GM12865 (cell line): Measurements from ENCODE around the gene FHIT.

Experiments
- DNase-seq: peaks from one replicate; pipeline ENCODE4 v3.0.0; 2010; ENCODE audit warnings: low read depth
- H3K4me3 ChIP-seq: 2 replicates; pipeline ENCODE4 v1.5.1; 2011; ENCODE audit warnings: mild to moderate bottlenecking, low read depth, low read length, control low read depth
- TF ChIP-seq, protein P1 (sequence below): IDR thresholded peaks from 2 replicates; pipeline ENCODE4 v1.5.1; 2011; ENCODE audit warnings: low read length, control low read depth, low read depth, inconsistent platforms; ENCODE audit not compliant: insufficient read depth; ENCODE audit errors: missing control alignments

Gene FHIT

DNA sequence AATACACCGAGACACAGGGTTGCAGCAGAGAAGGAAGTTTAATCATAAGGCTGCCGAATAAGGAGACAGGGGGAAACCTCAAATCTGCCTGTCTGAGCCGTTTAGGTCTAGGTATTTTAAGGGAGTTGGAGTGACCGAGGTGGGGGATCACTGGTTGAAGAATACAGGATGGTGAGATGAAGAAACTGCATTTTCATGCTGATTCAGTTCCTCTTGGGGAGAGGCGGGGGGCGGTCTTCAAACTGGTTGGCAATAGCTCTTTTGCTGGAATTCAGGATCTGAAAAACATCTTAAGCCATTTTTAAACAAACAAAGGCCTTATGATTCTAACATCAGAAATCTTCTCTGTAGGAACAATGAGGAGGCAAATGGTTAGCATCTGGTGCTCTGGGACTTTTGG, 1502.0 kb downstream of the FHIT start:
- no peak overlapping the region for H3K4me3 ChIP-seq
- TF ChIP-seq, protein P1, sequence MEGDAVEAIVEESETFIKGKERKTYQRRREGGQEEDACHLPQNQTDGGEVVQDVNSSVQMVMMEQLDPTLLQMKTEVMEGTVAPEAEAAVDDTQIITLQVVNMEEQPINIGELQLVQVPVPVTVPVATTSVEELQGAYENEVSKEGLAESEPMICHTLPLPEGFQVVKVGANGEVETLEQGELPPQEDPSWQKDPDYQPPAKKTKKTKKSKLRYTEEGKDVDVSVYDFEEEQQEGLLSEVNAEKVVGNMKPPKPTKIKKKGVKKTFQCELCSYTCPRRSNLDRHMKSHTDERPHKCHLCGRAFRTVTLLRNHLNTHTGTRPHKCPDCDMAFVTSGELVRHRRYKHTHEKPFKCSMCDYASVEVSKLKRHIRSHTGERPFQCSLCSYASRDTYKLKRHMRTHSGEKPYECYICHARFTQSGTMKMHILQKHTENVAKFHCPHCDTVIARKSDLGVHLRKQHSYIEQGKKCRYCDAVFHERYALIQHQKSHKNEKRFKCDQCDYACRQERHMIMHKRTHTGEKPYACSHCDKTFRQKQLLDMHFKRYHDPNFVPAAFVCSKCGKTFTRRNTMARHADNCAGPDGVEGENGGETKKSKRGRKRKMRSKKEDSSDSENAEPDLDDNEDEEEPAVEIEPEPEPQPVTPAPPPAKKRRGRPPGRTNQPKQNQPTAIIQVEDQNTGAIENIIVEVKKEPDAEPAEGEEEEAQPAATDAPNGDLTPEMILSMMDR, result no peak
- no peak for DNase-seq

DNA sequence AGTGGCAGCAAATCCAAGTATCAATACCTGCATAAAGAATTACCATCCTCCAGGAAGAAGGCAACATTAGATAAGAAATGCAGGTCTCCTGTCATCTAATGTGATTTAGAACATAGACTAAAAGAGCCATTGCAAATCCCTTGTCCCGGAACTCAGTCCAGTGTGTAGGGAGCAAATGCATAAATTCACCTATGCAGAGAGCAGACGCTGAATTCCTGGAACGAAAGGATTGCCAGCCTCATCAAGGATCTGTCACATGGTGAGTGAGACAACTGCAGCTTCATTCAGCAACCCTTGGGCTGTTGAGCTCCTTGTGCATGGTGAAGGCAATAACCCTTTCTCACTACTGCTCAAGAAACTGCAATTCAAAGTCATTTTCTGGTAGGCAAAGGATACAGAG, 1504.7 kb downstream of the FHIT start:
- no peak for DNase-seq
- TF ChIP-seq, protein P1, result no peak
- H3K4me3 ChIP-seq, result no peak overlapping the region

DNA sequence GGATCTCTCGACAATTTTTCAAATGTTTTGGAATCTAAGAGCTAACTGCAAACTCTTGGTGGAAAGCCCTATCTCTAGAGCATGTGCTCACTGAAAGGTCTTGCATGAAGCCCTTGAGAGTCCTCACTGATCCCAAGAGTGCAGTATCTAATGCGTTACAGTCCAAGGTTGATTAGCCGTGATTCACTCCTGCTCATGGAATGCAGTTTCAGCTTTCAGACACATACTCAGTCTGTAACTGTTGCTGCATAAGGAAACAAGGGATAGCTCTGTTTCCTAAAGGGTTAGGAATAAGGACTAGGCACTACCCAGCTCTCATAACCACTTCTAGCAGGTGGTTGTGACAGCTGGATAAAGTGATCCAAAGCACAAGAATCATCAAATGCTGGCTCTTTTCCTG, 1514.0 kb downstream of the FHIT start:
- H3K4me3 ChIP-seq, result no peak overlapping the region
- TF ChIP-seq, protein P1, result no peak
- DNase-seq, result no peak

DNA sequence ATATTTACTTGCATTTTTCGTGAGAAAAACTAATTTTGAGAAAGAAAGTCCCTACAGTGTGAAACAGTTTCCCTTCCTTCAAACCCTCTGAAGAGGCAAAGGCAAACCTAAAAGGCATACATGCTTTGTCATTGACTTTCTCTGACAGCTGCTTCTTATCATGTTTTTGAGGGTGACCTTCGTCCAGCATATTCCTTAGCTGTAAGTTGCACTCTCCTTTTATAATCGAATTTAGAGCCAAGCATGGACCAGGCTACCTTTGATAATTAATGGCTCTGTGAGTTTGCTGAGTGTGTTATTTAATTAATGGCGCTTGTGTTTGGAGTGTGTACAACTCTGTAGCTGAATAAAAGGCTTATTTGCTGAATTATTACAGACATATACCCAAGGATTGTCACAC, 1517.2 kb downstream of the FHIT start:
- TF ChIP-seq, protein P1, result no peak
- peak; percentile 18 for DNase-seq
- H3K4me3 ChIP-seq, result no peak overlapping the region

DNA sequence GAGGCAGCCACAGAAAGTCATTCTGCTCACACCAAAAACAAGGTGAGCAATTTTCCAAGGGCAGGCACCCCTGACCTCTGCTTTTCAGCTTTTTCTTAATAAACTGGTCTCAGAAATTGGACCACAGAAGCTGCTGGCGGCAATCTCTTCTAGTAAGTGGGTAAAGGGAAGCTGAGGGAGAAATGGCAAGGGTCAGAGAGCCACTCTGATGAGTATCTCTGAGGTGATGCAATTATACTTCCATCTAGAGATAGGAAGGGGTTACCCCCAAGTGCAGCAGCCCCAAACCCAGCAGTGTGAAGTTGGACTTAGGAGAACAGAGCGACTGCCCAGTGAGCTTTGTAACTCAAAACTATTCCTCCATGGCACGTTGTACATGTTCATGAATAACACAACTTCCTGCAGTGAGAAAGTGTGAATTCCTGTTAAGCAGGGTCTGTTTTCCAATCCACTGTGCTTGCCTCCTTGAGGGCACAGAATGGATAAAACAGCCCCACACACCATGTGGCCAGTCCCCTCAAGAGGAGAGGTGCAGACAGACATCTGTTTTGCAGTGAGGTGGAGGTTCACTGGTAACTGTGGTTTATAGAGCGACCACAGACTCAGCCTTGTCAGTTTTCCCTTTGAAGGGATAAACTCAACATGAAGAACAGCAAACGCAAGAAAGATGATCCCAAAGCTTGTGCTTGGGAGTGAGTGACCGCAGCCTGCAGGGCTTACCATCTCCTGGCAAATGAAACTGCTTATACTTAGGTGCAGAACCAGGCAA, 1518.0 kb downstream of the FHIT start:
- no peak overlapping the region for H3K4me3 ChIP-seq
- TF ChIP-seq, protein P1, result no peak
- DNase-seq, result no peak

DNA sequence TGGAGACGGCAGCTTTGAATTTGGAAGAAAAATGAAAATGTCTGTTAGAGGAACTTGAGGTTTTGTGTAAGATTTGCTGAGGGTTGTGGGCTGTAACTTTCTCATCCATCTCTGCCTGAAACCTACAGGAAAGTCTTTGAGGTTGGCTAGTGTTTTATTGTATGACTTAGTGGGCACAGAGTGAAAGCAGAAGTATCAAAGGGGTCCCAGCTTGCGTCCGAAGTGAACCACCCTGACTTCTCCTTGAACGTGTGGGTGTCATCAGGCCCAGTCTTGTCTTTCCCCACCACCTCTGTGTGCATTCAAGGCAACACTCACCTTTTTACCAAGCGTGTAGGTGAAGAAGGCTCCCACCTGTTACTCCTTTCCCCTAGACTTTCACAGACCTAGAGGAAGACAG, 1519.3 kb downstream of the FHIT start:
- H3K4me3 ChIP-seq, result no peak overlapping the region
- TF ChIP-seq, protein P1, result no peak
- DNase-seq, result peak; percentile 57

DNA sequence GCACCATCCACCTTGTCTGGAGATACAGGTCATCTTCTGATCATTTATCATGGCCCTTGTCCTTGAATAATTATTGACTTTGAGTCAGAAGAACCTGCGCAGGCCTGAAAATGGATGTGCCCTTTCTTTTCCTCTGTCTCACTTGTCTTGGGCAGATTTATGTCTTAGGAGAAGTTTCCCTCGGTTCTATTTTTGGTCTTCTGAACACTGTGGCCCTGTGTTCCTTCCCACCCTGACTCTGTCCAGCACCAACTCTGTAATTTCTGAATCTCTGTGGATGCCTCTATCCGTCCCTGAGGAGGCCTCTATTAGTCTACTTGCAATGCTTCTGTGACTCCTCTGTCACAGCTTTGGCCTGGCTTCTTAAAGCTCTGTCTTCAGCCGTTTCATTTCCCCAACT, 1520.7 kb downstream of the FHIT start:
- no peak for DNase-seq
- no peak overlapping the region for H3K4me3 ChIP-seq
- TF ChIP-seq, protein P1, result no peak
